Spinal cord (tissue), 10 donors: ENCODE measurements around the gene CYP1A1. TPM values are rescaled to one million over a fixed set of nuclear protein-coding genes. Genes with fewer than 3 reads are reported as not detected.

Experiments used
- DNase-seq, 6 donors: peaks; one replicate each; pipeline versions ENCODE4 v3.0.0 to v3.0.0-alpha.2; 2013 to 2015; ENCODE audit warnings: low spot score in 6 of 6, low read depth in 4 of 6
- H3K27ac ChIP-seq: one replicate; pipeline ENCODE4 v1.5.1; 2013; ENCODE audit warnings: low read depth, low read length, control low read depth
- H3K27me3 ChIP-seq: one replicate; pipeline ENCODE4 v1.6.1; 2013; ENCODE audit warnings: low read length; ENCODE audit not compliant: control insufficient read depth, insufficient read depth
- H3K36me3 ChIP-seq: one replicate; pipeline ENCODE4 v1.6.1; 2013; ENCODE audit warnings: low read length; ENCODE audit not compliant: control insufficient read depth, insufficient read depth
- H3K4me1 ChIP-seq: one replicate; pipeline ENCODE4 v1.6.1; 2013; ENCODE audit warnings: low read length; ENCODE audit not compliant: control insufficient read depth, insufficient read depth
- H3K4me3 ChIP-seq: one replicate; pipeline ENCODE4 v1.5.1; 2013; ENCODE audit warnings: low read depth, low read length, control low read depth
- H3K9me3 ChIP-seq: one replicate; pipeline ENCODE4 v1.6.1; 2013; ENCODE audit warnings: low read length; ENCODE audit not compliant: control insufficient read depth, insufficient read depth
- WGBS: methylation state at CpG from one replicate; pipeline ENCODE4 v1.1.5; 2013; ENCODE audit warnings: missing lambda C conversion rate; ENCODE audit not compliant: insufficient coverage; 5-methylcytosine and 5-hydroxymethylcytosine counted together
- polyA plus RNA-seq, 2 donors: library from polyadenylated mRNA; unstranded; fragments of 120-200 nt; gene quantifications; one replicate each; pipeline ENCODE4 v1.2.1, GENCODE V29; 2013; ENCODE audit not compliant: insufficient read length in 2 of 2
- total RNA-seq, 2 donors: library from RNA; depleted of rRNA in 1 of 2; stranded (reverse); fragments of 120-200 nt in 1 of 2; fragments of >200 nt in 1 of 2; gene quantifications; one replicate each; pipeline versions ENCODE4 v1.2.3 to v1.2.4, GENCODE V29; 2013 to 2014
- donor health status: healthy.

CYP1A1 gene
- total and polyA plus RNA-seq, 4 donors, result 0.33 to 1.6 (median 1.0) TPM

DNA sequence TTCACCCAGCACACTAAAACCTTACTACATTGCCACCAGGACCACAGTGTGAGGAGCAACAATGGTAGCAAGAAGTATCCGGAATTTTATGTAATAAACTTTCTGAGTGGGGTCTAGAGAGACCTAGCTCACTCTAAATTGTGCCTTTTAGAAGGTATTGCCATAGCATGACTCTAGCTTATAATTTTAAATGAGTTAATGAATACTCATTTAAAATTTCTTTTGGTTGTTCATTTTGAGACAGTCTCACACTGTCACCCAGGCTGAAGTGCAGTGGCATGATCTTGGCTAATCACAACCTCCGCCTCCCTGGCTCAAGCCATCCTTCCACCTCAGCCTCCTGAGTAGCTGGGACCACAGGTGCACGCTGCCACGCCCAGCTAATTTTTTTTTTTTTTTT lies 55.7 kb downstream of the CYP1A1 start:
- no peak for DNase-seq
- peaks cover 41% of the 10 kb centered on the region for H3K36me3 ChIP-seq

More for the DNA sequence above, 55.7 kb downstream of the CYP1A1 start:
- Histone ChIP-seq H3K4me1 (no peaks in the 10 kb centered on the region), H3K9me3 (no peaks in the 10 kb centered on the region), H3K4me3 (no peak overlapping the region), H3K27ac (no peak overlapping the region), H3K27me3 (no peaks in the 10 kb centered on the region)
- no CpG with 5 or more reads among the region's 4 CpGs for WGBS

Other genes starting within 250 kb of the CYP1A1 start
- gene ARID3B, start 184.3 kb downstream of the CYP1A1 start, total RNA-seq, result 1 to 10 TPM; 4.5 to 5.0 TPM
- gene ARID3B, start 184.3 kb downstream of the CYP1A1 start, polyA plus RNA-seq, result 10 to 100 TPM in 1 of 2 donors, 1 to 10 TPM in 1; 8.3 to 12.0 TPM
- gene CLK3, start 109.7 kb downstream of the CYP1A1 start, total RNA-seq, result 10 to 100 TPM; 23.8 to 60.3 TPM
- 10 to 100 TPM; 60.5 to 70.3 TPM for gene CLK3, start 109.7 kb downstream of the CYP1A1 start, polyA plus RNA-seq
- 10 to 100 TPM; 13.8 to 16.5 TPM for gene EDC3, start 29.5 kb downstream of the CYP1A1 start, total RNA-seq
- 10 to 100 TPM; 39.5 to 41.3 TPM for gene EDC3, start 29.5 kb downstream of the CYP1A1 start, polyA plus RNA-seq
- not detected for gene CYP1A2, start 23.3 kb upstream of the CYP1A1 start, total RNA-seq
- gene CYP1A2, start 23.3 kb upstream of the CYP1A1 start, polyA plus RNA-seq, result under 1 TPM in 1 of 2 donors, not detected in 1; 0.29 TPM
- 10 to 100 TPM; 20.1 to 26.6 TPM for gene CSK, start 56.6 kb upstream of the CYP1A1 start, total RNA-seq
- gene CSK, start 56.6 kb upstream of the CYP1A1 start, polyA plus RNA-seq, result 10 to 100 TPM; 79.2 to 79.4 TPM
- gene LMAN1L, start 87.3 kb upstream of the CYP1A1 start, total RNA-seq, result under 1 TPM in 1 of 2 donors, not detected in 1; 0.11 TPM
- under 1 TPM in 1 of 2 donors, not detected in 1; 0.29 TPM for gene LMAN1L, start 87.3 kb upstream of the CYP1A1 start, polyA plus RNA-seq
- gene CPLX3, start 101.1 kb upstream of the CYP1A1 start, total RNA-seq, result under 1 TPM; 0.11 to 0.20 TPM
- gene CPLX3, start 101.1 kb upstream of the CYP1A1 start, polyA plus RNA-seq, result under 1 TPM; 0.57 to 0.68 TPM
- gene ULK3, start 117.6 kb upstream of the CYP1A1 start, total RNA-seq, result 10 to 100 TPM; 35.8 to 41.8 TPM
- 10 to 100 TPM; 75.0 to 88.9 TPM for gene ULK3, start 117.6 kb upstream of the CYP1A1 start, polyA plus RNA-seq
- gene SCAMP2, start 147.8 kb upstream of the CYP1A1 start, total RNA-seq, result 10 to 100 TPM; 16.0 to 26.0 TPM
- 10 to 100 TPM; 64.9 to 69.4 TPM for gene SCAMP2, start 147.8 kb upstream of the CYP1A1 start, polyA plus RNA-seq
- gene MPI, start 164.5 kb upstream of the CYP1A1 start, total RNA-seq, result 10 to 100 TPM; 38.5 to 64.5 TPM
- 10 to 100 TPM; 74.7 to 80.7 TPM for gene MPI, start 164.5 kb upstream of the CYP1A1 start, polyA plus RNA-seq
- 100 to 1,000 TPM in 1 of 2 donors, 10 to 100 TPM in 1; 67.0 to 105 TPM for gene FAM219B, start 181.3 kb upstream of the CYP1A1 start, total RNA-seq
- 10 to 100 TPM; 70.3 to 84.9 TPM for gene FAM219B, start 181.3 kb upstream of the CYP1A1 start, polyA plus RNA-seq
- 100 to 1,000 TPM in 1 of 2 donors, 10 to 100 TPM in 1; 58.1 to 107 TPM for gene COX5A, start 212.5 kb upstream of the CYP1A1 start, total RNA-seq
- gene COX5A, start 212.5 kb upstream of the CYP1A1 start, polyA plus RNA-seq, result 100 to 1,000 TPM; 343 to 354 TPM
- gene RPP25, start 231.2 kb upstream of the CYP1A1 start, total RNA-seq, result 1 to 10 TPM; 5.6 to 7.1 TPM
- gene RPP25, start 231.2 kb upstream of the CYP1A1 start, polyA plus RNA-seq, result 10 to 100 TPM; 13.4 to 15.1 TPM